Activated naive CD4-positive, alpha-beta T cell (primary cell): Measurements from ENCODE around the gene SETDB2.
A peak's percentile ranks its signal among the peaks of the same experiment; 100 is the strongest.
"Not testable (repeated sequence)": the region's sequence is repeated elsewhere in the genome, so short reads cannot be mapped to it uniquely, and the experiment has no call there.

Source experiments
- DNase-seq, 4 experiments: peaks; one replicate each; lab custom pipeline; 2025; lab: John Stamatoyannopoulos, UW

Gene SETDB2

GRCh38 chr13:49464621-49465325, 20.7 kb downstream of the SETDB2 start:
- DNase-seq, result no peak

- DNase-seq, result no peak
Observed at GRCh38 chr13:49466292-49466838, 22.3 kb downstream of the SETDB2 start.

GRCh38 chr13:49472186-49472585, 28.1 kb downstream of the SETDB2 start:
- no peak for DNase-seq

GRCh38 chr13:49476529-49476928, 32.5 kb downstream of the SETDB2 start:
- DNase-seq, result no peak

- DNase-seq, result no peak
Observed at GRCh38 chr13:49481788-49482187, 37.7 kb downstream of the SETDB2 start.

GRCh38 chr13:49488563-49488962, 44.5 kb downstream of the SETDB2 start:
- DNase-seq, result no peak

- no peak for DNase-seq
Observed at GRCh38 chr13:49494645-49495044, 50.6 kb downstream of the SETDB2 start.

GRCh38 chr13:49495783-49496762, 52.0 kb downstream of the SETDB2 start, which contains the start of gene PHF11:
Gene PHF11 (plus strand): TSS chr13:49495953. CDS start chr13:49496002, 49 bp downstream.
- DNase-seq, result peak; percentile 55 to 83 (median 64)

GRCh38 chr13:49496837-49497236, 52.8 kb downstream of the SETDB2 start:
- DNase-seq, result not testable (repeated sequence)

GRCh38 chr13:49497272-49497671, 53.2 kb downstream of the SETDB2 start:
- no peak for DNase-seq

GRCh38 chr13:49498206-49498605, 54.1 kb downstream of the SETDB2 start:
- DNase-seq, result no peak

- DNase-seq, result no peak
Observed at GRCh38 chr13:49499889-49500660, 56.0 kb downstream of the SETDB2 start.

- no peak for DNase-seq
Observed at GRCh38 chr13:49502954-49503353, 58.9 kb downstream of the SETDB2 start.

- no peak for DNase-seq
Observed at GRCh38 chr13:49503951-49504350, 59.9 kb downstream of the SETDB2 start.

GRCh38 chr13:49512578-49512977, 68.5 kb downstream of the SETDB2 start:
- no peak for DNase-seq

- DNase-seq, result no peak
Observed at GRCh38 chr13:49516467-49516866, 72.4 kb downstream of the SETDB2 start.

- no peak for DNase-seq
Observed at GRCh38 chr13:49517461-49517860, 73.4 kb downstream of the SETDB2 start.

GRCh38 chr13:49521224-49521623, 77.2 kb downstream of the SETDB2 start:
- no peak for DNase-seq

- DNase-seq, result no peak
Observed at GRCh38 chr13:49524740-49525501, 80.8 kb downstream of the SETDB2 start.

- no peak for DNase-seq
Observed at GRCh38 chr13:49527123-49527522, 83.0 kb downstream of the SETDB2 start.

GRCh38 chr13:49528161-49528560, 84.1 kb downstream of the SETDB2 start:
- DNase-seq, result no peak
